H1 (cell line): Measurements from ENCODE around the gene TMOD4. TPM values are rescaled to one million over a fixed set of nuclear protein-coding genes. Genes with fewer than 3 reads are reported as not detected.

ENCODE experiments used
- BCL11A ChIP-seq, 2 experiments: IDR thresholded peaks; one replicate each; pipeline ENCODE4 v1.6.1; 2011; ENCODE audit warnings: low read depth in 2 of 2, low read length in 2 of 2, mild to moderate bottlenecking in 2 of 2
- CEBPB ChIP-seq: IDR thresholded peaks from 2 replicates; pipeline ENCODE4 v1.6.1; 2012; ENCODE audit warnings: low read depth, low read length
- EZH2 ChIP-seq: fragments of 200-600 bp; sonication (generic); IDR thresholded peaks from 2 replicates; pipeline ENCODE4 v1.7.1; 2012; ENCODE audit warnings: low read depth, mild to moderate bottlenecking, moderate library complexity, low read length, inconsistent platforms; ENCODE audit not compliant: severe bottlenecking
- GTF2F1 ChIP-seq: IDR thresholded peaks from 2 replicates; pipeline ENCODE4 v1.6.1; 2012; ENCODE audit warnings: low read depth, low read length, improper control_type of control experiment, borderline replicate concordance
- HDAC6 ChIP-seq: IDR thresholded peaks from one replicate; pipeline ENCODE4 v1.7.1; 2012; ENCODE audit warnings: low read depth, mild to moderate bottlenecking, inconsistent platforms, low read length, moderate library complexity
- KDM1A ChIP-seq: fragments of 200-600, 300-600 bp; sonication (generic); IDR thresholded peaks from 2 replicates; pipeline ENCODE4 v1.7.1; 2016; ENCODE audit warnings: mild to moderate bottlenecking, low read length, borderline replicate concordance
- RFX5 ChIP-seq: IDR thresholded peaks from 2 replicates; pipeline ENCODE4 v1.6.1; 2011; ENCODE audit warnings: low read depth, low read length, improper control_type of control experiment, borderline replicate concordance
- SP4 ChIP-seq: IDR thresholded peaks from 2 replicates; pipeline ENCODE4 v1.6.1; 2012; ENCODE audit warnings: low read length, inconsistent platforms
- SRF ChIP-seq: IDR thresholded peaks from 2 replicates; pipeline ENCODE4 v1.6.1; 2011; ENCODE audit warnings: mild to moderate bottlenecking, low read depth, low read length, moderate library complexity
- TAF1 ChIP-seq: IDR thresholded peaks from 2 replicates; pipeline ENCODE4 v1.6.1; 2011; ENCODE audit warnings: mild to moderate bottlenecking, low read depth, low read length
- polyA plus RNA-seq, 7 experiments: library from polyadenylated mRNA; depleted of rRNA in 3 of 7; stranded (reverse) in 5 of 7; unstranded in 2 of 7; fragments of >200 nt in 5 of 7; fragments of 200-250 nt in 2 of 7; gene quantifications; 1 replicate in 5 of 7; 2 replicates in 1 of 7; 4 replicates in 1 of 7; pipeline versions ENCODE4 v1.2.1 to v1.2.3, GENCODE V29; 2011 to 2013; ENCODE audit warnings: missing spikeins in 2 of 7, mixed read lengths in 2 of 7
- total RNA-seq: library from RNA; stranded (reverse); fragmentation: NEBNext Ultra II Directional; extraction: Animal tissue kit (Norgen Biotek cat#: 25700); gene quantifications from 2 replicates; pipeline ENCODE4 v1.2.1, GENCODE V29; 2021
- TF ChIP-seq, protein P1 (sequence below): IDR thresholded peaks from 2 replicates; pipeline ENCODE4 v1.6.1; 2012; ENCODE audit warnings: low read length, inconsistent platforms
- TF ChIP-seq, protein P2 (sequence below): IDR thresholded peaks from 2 replicates; pipeline ENCODE4 v1.6.1; 2011; ENCODE audit warnings: low read depth, mild to moderate bottlenecking, low read length; ENCODE audit not compliant: insufficient read depth

Gene TMOD4
- total and polyA plus RNA-seq, 2 of the 8 experiments (the other 6 are each of a cell fraction or from before 2014, with no cell fraction given) = 0.42 TPM; not detected in 1

DNA sequence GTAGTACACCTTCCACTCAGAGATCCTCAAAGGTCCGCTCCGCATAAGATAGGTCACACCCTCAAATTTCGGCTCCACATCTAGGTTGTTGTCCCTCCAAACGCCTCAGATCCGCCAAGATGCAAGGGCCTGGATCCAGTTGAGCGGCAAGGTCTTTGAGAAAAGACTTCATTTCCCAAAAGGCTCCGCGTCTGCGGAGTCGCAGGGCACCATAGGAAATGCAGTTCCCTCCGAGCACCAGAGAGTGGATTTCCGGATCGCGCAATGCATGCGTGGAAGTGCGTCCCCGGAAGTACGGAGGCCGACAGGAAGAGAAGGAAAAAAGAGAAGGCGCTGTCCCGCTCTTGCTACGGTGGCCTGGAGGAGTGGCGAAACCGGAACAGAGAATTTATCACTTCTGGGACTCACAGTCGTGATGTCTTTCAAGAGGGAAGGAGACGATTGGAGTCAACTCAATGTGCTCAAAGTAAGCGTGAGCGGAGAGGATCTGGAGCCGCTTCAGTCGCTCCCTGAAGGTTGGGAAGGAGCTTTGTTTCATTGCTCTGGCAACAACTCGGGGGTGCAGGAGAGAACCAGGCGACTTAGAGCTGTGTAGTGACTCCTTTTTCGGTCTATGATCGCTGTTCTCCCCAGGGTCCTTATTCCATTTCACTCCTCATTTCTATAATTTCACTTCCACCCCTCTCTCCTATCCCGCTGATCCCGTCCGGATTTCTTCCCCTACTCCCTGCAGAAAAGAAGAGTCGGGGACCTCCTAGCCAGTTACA is 9.9 kb downstream of the TMOD4 start, which contains the start of the genes LYSMD1 and SCNM1 (continued):
- TF ChIP-seq, protein P1, sequence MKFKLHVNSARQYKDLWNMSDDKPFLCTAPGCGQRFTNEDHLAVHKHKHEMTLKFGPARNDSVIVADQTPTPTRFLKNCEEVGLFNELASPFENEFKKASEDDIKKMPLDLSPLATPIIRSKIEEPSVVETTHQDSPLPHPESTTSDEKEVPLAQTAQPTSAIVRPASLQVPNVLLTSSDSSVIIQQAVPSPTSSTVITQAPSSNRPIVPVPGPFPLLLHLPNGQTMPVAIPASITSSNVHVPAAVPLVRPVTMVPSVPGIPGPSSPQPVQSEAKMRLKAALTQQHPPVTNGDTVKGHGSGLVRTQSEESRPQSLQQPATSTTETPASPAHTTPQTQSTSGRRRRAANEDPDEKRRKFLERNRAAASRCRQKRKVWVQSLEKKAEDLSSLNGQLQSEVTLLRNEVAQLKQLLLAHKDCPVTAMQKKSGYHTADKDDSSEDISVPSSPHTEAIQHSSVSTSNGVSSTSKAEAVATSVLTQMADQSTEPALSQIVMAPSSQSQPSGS = peak; percentile 57; the same call in 1 of the 2 replicates
- TF ChIP-seq SP4 = no peak; the same call in 1 of the 2 replicates
- TF ChIP-seq, protein P2, sequence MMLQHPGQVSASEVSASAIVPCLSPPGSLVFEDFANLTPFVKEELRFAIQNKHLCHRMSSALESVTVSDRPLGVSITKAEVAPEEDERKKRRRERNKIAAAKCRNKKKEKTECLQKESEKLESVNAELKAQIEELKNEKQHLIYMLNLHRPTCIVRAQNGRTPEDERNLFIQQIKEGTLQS = 0 out of 2 replicates have a peak, but pooled peaks have one; percentile 2
- TF ChIP-seq HDAC6 = no peak
- peak; percentile 70; the same call in 1 of the 2 replicates for TF ChIP-seq TAF1
- no peak for TF ChIP-seq RFX5
- TF ChIP-seq GTF2F1 = peak; percentile 84; the same call in 1 of the 2 replicates
- peak; percentile 55; the same call in 1 of the 2 replicates for TF ChIP-seq CEBPB
- TF ChIP-seq BCL11A (IDR thresholded peaks at IDR 0.05; ENCODE audit: low read depth in 2 of 2, low read length in 2 of 2) = no peak
- TF ChIP-seq KDM1A = no peak
- TF ChIP-seq EZH2 = no peak
- TF ChIP-seq SRF = no peak
